Prostate gland (tissue), 2 donors: ENCODE measurements around the gene ATP6AP1.

Source experiments
- CTCF ChIP-seq, 4 experiments: fragments of 200-600 bp in 2 of 4; fragments of 450-650 bp in 2 of 4; sonication (generic) in 2 of 4; IDR thresholded peaks; 1 replicate in 3 of 4; 2 replicates in 1 of 4; pipeline ENCODE4 v1.5.1; 2016 to 2019; ENCODE audit warnings: antibody characterized with exemption in 4 of 4, mild to moderate bottlenecking in 2 of 4, moderate library complexity in 2 of 4
- POLR2A ChIP-seq: fragments of 450-650 bp; IDR thresholded peaks from one replicate; pipeline ENCODE4 v1.6.1; 2016; ENCODE audit warnings: antibody characterized with exemption, mild to moderate bottlenecking
- POLR2AphosphoS5 ChIP-seq: sonication (generic); formaldehyde crosslinking; IDR thresholded peaks from one replicate; pipeline ENCODE4 v1.6.1; 2017; ENCODE audit warnings: antibody characterized with exemption

- TF ChIP-seq CTCF (IDR thresholded peaks at IDR 0.05) (no peak), POLR2AphosphoS5 (no peak), POLR2A (no peak)
Observed at GRCh38 chrX:154476821-154477220, 48.3 kb downstream of the ATP6AP1 start.
